HG02759 (cell line): Measurements from ENCODE around the gene SYT6.
"Not testable (repeated sequence)": the region's sequence is repeated elsewhere in the genome, so short reads cannot be mapped to it uniquely, and the experiment has no call there.

Source experiments
- ATAC-seq: cut with Tn5 transposase; IDR thresholded peaks from one replicate; pipeline ENCODE4 v1.9.1; 2021; ENCODE audit warnings: mild to moderate bottlenecking, moderate library complexity; ENCODE audit not compliant: unreplicated experiment

SYT6 gene

DNA sequence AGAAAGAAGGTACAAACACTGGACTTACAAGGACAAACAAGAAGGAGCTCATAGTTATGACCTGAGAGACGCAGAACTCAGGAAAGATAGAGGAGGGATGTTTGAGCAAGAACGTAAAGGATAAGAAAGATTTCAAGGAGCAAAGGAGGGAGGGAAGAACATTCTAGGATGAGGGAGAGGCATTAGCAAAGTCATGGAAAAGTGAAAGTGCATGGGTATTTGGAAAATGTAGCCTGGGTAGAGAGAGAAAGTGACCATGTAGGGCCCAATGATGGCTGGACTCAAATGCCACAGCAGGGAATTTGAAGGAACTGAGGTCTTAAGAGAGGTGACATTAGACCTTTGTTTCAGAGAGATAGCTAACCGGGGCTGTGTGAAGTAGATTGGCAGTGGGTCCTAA, 76.5 kb downstream of the SYT6 start:
- no peak for ATAC-seq

DNA sequence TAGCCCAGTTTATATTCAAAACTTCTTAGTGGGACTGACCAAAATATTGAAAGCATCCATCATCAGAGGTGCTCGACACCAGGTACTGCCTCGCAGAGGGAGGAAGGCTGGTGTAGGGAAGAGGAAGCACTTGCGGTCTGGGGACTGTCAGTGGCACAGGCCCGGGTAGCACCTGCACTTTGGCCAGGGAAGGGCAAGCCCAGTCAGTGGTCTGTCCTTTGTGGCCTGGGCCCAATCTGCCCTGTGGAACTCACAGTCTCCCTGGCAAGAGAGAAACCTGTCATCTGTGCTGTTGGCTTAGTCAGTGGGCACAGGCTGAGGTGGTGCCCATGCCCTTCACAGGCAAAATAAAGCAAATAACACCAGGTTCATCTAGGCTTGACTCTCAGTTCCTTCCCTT, 77.4 kb downstream of the SYT6 start:
- ATAC-seq, result no peak

DNA sequence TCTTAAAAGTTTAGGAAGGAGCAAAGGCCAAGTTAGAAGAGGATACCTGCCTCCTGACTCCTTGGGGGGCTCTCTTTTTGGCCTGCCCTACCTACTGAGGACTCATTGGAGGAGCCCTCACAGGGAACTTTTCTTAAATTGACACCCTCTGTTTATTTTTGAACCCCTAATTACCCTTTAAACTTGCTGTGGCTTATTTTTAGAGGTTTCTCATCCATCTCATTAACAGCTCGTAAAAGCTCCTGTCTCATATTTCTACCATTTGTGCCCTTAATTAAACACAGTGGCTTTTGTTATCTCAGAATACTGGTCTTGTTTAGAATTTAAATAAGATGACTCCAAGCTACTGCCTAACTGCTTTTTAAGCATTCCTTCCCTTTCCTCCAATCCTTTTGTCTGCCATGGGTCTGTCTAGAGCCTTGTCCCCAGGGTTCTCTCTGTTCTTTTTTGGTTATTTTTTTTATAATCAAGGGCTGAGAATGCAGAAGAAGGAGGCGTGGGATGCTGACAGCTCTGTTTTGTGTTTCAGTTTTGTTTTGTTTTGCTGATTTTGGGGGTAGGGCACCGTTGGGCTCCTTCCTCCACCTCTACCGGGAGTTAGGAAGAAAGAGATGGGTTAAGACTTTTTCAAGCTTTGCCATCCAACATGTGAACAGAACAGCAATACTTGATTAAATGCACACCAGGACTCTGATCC, 78.0 kb downstream of the SYT6 start:
- ATAC-seq, result no peak

DNA sequence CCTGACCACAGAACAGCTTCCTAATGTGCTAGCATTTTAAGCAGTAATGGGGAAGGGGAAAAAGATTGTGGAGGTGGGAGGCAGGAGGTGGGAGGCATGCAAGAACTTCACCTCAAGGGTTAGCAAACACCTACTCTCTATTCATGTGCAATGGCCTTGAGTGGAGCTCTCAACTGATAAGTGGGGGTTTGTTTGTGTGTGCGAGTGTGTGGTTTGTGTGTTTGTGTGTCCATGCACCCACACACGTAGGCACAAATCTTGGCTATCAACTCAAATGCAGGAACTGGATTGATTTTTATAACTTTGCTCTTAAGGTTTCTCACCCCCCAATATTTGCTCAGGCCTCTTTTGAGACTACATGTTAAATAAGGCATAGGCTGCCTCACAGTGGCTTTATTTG, 78.6 kb downstream of the SYT6 start:
- ATAC-seq, result no peak

DNA sequence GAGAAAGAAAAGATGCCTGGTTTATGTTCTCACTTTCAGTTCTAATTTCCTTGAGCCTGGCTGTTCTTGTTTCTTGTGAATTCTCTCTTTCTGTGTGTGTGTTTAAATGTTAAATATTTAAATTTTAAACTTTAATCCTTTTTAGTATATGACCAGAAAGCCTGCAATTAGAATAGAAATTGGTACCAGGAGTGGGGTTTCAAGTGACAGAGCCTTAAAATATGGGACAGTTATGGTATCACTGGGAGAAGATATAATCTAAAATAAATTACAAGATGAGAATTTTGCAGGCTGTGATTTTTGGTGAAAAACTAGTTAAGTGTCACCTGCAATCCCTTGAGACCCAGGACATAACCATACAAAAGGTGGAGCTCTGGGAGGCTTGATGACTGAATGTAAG, 81.4 kb downstream of the SYT6 start:
- ATAC-seq, result no peak

DNA sequence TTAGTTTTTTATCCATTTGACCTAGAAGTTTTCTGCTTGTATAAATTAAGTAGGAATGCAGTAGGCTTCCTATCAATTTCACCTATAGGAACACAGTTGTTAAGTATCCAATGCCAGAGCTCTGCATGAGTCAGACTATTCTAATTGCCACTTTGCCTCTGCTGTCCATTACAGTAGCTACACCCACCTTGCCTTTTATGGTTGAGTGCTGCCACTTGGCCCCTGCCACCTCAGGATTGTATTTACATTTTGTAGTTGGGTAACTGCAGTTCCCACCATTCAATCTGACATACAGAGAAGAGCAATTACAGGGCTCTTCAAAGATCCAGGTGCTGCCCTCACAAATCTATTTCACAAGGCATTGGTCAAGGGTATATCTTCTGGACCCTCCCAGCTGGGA, 83.9 kb downstream of the SYT6 start:
- ATAC-seq, result not testable (repeated sequence)

DNA sequence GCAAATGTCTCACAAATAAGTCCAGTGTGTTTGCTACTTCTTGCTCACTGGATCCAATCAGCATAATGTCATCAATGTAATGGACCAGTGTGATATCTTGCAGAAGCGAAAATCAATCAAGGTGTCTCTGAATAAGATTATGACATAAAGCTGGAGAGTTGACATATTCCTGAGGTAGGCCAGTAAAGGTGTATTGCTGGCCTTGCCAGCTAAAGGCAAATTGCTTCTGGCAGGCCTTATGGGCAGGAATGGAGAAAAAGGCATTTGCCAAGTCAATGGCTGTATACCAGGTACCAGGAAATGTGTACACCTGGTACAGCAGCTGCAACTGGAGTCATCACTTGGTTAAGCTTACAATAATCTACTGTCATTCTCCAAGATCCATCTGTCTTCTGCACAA, 85.0 kb downstream of the SYT6 start:
- ATAC-seq, result not testable (repeated sequence)

DNA sequence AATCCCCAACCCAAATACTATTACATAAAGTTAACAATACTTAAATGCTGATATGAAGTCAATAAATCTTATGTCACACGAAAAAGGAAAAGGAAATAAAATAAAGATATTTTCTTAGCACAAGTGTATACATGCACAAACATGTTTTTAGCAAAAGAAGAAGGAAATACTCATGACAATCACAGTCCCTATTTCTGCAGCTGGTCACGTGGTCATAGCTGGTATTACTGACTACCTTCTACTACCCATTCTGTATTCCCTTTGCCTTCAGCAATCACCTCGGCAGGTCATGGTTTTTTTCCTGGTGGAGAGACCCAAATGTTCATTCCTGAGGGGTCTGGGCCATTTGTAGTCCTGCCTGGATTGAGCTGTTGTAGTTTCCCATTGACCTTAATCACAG, 88.0 kb downstream of the SYT6 start:
- not testable (repeated sequence) for ATAC-seq

DNA sequence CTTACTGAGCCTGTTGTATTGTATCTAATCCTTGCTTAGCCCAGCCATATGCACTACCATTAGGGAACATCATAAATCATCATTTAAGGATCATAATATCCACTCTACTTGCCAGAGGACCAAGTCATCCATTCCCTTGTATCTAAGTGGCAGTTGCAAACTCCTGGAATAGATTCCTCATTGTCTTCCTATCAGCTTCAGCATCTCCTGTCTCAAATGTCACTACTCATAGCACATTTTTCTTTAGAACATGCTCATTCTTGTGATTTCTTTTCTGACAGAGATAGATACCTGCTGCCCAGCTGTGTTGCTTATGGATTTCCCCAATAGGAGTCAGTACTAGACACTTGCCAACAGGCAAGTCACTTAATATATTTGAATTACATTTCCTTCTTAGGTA, 90.1 kb downstream of the SYT6 start:
- ATAC-seq, result no peak

DNA sequence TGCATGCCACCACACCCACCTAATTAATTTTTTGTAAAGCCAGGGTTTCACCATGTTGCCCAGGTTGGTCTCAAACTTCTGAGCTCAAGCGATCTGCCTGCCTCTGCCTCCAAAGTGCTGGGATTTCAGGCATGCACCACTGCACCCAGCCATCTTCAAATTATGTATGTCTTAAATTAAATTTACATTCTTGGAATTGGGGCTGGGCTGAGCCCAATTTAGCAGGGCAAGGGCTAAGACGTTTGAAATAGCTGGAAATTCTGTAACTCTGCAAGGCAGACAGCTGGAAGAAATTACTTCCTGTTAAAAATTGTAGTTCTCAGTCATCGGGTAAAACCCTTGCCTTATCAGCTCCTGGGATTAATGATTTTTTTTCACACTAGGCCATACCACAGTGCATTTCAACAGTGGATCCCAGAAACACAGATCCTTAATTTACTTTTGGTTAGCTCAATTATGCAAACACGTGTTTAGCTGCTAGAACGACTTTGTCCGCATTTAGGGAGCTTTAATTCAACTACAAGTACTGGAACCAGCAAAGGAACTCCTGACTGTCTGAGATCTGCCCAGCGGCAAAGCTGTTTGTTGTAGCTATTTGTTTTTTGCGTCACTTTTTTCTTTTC, 91.1 kb downstream of the SYT6 start:
- no peak for ATAC-seq

DNA sequence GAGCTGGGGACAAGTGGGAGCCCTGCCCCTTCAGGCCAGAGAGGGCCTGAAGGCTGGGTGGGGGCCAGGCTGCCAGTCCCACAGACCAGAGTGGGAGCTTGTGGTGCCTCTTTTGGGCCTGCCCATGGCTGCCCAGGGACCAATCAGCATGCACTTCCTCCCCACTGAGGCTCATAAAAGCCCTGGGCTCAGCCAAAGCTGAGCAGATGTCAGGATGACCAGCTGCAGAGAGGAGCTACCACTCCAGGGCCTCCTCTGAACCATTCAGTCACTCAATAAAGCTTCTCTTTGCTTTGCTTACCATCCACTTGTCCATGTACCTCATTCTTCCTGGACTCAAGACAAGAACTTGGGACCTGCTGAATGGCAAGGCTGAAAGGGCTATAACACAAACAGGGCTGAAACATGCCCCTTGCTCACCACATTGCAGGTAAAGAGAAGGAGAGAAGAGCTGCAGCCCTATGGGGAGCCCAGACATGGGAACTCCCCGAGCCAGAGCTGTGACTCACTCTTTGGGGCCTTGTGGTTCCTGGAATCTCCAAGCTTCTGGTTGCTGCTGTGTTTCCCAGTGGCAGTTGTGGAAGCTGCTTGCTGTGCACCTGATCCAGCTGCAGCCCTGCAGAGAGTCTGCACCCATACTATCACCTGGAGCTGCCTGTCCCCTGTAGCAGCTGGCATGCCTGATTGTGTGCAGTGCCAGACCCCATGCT, 92.4 kb downstream of the SYT6 start:
- ATAC-seq, result no peak

DNA sequence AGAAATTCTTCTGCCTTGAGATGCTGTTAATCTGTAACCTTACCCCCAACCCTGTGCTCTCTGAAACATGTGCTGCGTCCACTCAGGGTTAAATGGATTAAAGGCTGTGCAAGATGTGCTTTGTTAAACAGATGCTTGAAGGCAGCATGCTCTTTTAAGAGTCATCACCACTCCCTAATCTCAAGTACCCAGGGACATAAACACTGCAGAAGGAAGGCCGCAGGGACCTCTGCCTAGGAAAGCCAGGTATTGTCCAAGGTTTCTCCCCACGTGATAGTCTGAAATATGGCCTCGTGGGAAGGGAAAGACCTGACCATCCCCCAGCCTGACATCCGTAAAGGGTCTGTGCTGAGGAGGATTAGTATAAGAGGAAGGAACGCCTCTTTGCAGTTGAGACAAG, 95.4 kb downstream of the SYT6 start:
- ATAC-seq, result not testable (repeated sequence)

DNA sequence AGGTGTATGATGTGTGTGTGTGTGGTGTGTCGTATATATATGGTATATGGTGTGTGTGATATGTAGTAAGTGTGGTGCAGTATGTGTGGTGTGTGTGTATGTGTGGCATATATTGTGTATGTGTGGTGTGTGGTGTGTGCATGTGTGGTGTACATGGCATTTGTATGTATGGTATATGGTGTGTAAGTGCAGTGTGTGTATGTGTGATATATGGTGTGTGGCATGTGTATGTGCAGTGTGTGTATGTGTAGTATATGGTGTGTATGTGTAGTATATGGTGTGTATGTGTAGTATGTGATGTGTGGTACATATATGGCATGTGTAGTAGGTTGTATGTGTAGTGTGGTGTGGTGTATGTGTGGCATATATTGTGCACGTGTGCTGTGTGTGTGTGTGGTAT, 99.5 kb downstream of the SYT6 start:
- ATAC-seq, result no peak

DNA sequence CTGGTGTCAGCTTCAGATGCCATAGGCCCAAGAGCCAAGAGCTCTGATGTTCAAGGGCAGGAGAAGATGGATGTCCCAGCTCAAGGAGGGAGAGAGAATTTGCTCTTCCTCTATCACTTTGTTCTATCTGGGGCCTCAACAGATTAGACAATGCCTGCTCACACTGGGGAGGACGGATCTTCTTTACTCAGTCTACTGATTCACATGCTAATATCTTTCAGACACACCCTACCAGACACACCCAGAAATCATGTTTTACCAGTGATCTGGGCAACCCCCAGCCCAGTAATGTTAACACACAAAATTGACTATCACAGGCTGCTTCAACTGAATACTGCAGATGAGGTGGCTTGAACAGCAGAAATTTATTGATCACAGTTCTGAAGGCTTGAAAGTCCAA, 105.4 kb downstream of the SYT6 start:
- no peak for ATAC-seq

DNA sequence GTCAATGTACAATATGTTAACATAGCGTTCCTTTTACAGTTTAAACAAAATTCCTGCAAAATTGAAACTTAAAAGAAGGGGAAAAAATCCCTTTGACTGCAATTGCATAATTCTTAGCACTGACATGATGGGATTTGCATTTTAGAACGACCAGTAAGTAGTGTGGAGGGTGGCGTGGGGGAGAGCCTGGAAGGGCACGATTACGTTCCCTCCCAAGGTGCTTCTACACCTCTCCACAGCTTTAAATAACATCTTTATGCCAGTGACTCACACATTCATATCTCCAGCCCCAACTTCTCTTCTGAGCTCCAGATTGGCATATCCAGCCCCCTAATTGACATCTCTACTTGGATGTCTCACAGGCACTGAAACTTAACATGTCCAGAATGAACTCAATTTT, 110.1 kb downstream of the SYT6 start:
- ATAC-seq, result no peak

DNA sequence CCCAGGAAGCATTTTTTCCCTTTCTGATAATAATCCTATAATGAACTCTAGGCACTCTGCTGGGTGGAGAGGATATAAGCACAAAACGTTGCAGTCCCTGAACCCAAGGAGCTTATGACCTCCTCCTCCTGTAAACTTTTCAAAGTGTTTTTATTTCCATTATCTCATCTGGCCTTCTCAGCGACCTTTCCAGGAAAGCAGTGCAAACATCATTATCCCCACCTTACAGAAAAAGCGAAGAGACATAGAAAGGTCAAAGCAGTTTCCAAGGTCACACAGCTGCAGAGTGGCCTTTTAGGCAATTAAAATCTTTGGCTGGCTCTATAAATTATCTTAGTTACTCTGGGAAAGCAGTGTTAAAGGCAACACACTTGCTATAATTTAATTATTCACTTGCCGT, 110.6 kb downstream of the SYT6 start:
- no peak for ATAC-seq

DNA sequence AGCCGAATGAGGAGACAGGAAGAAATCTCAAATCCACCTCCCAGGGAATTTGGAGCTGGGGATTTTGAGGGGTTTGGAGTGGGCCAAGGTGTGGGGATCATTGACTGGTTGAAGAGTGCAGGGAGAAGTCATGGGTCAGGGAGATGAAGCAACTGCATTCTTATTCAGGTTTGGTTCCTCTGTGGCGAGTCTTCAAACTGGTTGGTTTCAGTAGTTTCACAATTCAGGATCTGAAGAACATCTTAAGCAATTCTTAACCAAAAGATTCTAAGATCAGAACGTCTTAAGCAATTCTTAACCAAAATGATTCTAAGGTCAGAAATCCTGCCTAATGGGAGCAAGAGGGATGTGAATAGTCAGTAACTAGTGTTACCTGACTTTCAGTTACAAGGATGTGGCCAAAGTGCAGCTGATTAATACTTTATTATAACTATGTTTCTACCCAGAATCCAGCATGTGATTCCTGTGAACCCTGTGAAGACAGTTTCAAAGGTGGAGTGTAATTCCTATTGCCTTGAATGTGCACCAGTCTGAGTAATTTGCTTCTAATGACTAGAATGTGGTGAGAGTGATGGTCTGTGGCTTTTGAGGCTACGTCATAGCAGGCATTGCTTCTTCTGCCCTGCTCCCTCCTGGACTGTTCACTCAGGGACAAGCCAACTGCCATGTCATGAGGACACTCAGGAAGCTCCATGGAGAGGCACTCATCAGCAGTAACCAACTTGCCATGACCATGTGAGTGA, 113.2 kb downstream of the SYT6 start:
- ATAC-seq, result no peak
